CD4-positive, alpha-beta T cell treated with Interleukin-17A for 4 hours (primary cell): ENCODE data around the gene SNRNP40.

Experiments
- DNase-seq: peaks from one replicate; pipeline ENCODE4 v3.0.0-alpha.2; 2020; ENCODE audit warnings: mixed read lengths

The SNRNP40 gene

GRCh38 chr1:31228986-31229385 is 67.6 kb downstream of the SNRNP40 start:
- DNase-seq: no peak

- no peak for DNase-seq
Observed at GRCh38 chr1:31227891-31228568, 68.6 kb downstream of the SNRNP40 start.

- DNase-seq: no peak
Observed at GRCh38 chr1:31224068-31224467, 72.5 kb downstream of the SNRNP40 start.

- no peak for DNase-seq
Observed at GRCh38 chr1:31222176-31222575, 74.4 kb downstream of the SNRNP40 start.

- no peak for DNase-seq
Observed at GRCh38 chr1:31221072-31221471, 75.5 kb downstream of the SNRNP40 start.

GRCh38 chr1:31219489-31219888 is 77.1 kb downstream of the SNRNP40 start:
- no peak for DNase-seq

GRCh38 chr1:31218705-31219104 is 77.9 kb downstream of the SNRNP40 start:
- no peak for DNase-seq

- DNase-seq: no peak
Observed at GRCh38 chr1:31216016-31216415, 80.6 kb downstream of the SNRNP40 start.

GRCh38 chr1:31215065-31215570 is 81.5 kb downstream of the SNRNP40 start:
- no peak for DNase-seq

- no peak for DNase-seq
Observed at GRCh38 chr1:31214316-31215064, 82.1 kb downstream of the SNRNP40 start.
